Prostate gland (tissue), 2 donors: ENCODE measurements around the gene KLHL29.

Source experiments
- CTCF ChIP-seq, 4 experiments: fragments of 200-600 bp in 2 of 4; fragments of 450-650 bp in 2 of 4; sonication (generic) in 2 of 4; IDR thresholded peaks; 1 replicate in 3 of 4; 2 replicates in 1 of 4; pipeline ENCODE4 v1.5.1; 2016 to 2019; ENCODE audit warnings: antibody characterized with exemption in 4 of 4, mild to moderate bottlenecking in 2 of 4, moderate library complexity in 2 of 4
- POLR2A ChIP-seq: fragments of 450-650 bp; IDR thresholded peaks from one replicate; pipeline ENCODE4 v1.6.1; 2016; ENCODE audit warnings: antibody characterized with exemption, mild to moderate bottlenecking
- POLR2AphosphoS5 ChIP-seq: sonication (generic); formaldehyde crosslinking; IDR thresholded peaks from one replicate; pipeline ENCODE4 v1.6.1; 2017; ENCODE audit warnings: antibody characterized with exemption

- TF ChIP-seq POLR2A (no peak), CTCF (IDR thresholded peaks at IDR 0.05) (no peak), POLR2AphosphoS5 (no peak)
These were observed 371.8 kb downstream of the KLHL29 start for GRCh38 chr2:23756593-23757292.
